GM23338 (cell line): ENCODE measurements around the gene TNFAIP8L2. TPM values are rescaled to one million over a fixed set of nuclear protein-coding genes. Genes with fewer than 3 reads are reported as not detected.

ENCODE experiments used
- ATAC-seq: fragments of 200-7000 bp; cut with Tn5 transposase; 3 replicates; pipeline ENCODE4 v1.9.1; 2020
- DNase-seq: peaks from one replicate; pipeline ENCODE4 v3.0.0-alpha.2; 2015; ENCODE audit warnings: low spot score
- H2AFZ ChIP-seq: fragments of 200-600 bp; sonication (generic); 2 replicates; pipeline ENCODE4 v1.8.0; 2016; ENCODE audit warnings: antibody characterized with exemption, mild to moderate bottlenecking, moderate library complexity
- H3F3A ChIP-seq: fragments of 200-600 bp; sonication (generic); replicated peaks from 2 replicates; pipeline ENCODE4 v1.8.0; 2017; ENCODE audit warnings: antibody characterized with exemption, mixed run types, low read depth
- H3K27ac ChIP-seq: fragments of 200-600 bp; sonication (generic); 2 replicates; pipeline ENCODE4 v1.6.1; 2016; ENCODE audit warnings: low read depth
- H3K27me3 ChIP-seq: fragments of 200-600 bp; sonication (generic); 2 replicates; pipeline ENCODE4 v1.8.0; 2016; ENCODE audit warnings: mild to moderate bottlenecking, mixed run types, moderate library complexity; ENCODE audit not compliant: insufficient read depth
- H3K36me3 ChIP-seq: fragments of 200-600 bp; sonication (generic); 2 replicates; pipeline ENCODE4 v1.8.0; 2016; ENCODE audit warnings: mild to moderate bottlenecking; ENCODE audit not compliant: insufficient read depth
- H3K4me1 ChIP-seq: fragments of 200-600 bp; sonication (generic); 2 replicates; pipeline ENCODE4 v1.8.0; 2016; ENCODE audit warnings: mild to moderate bottlenecking, moderate library complexity; ENCODE audit not compliant: insufficient read depth
- H3K4me2 ChIP-seq: fragments of 200-600 bp; sonication (generic); 2 replicates; pipeline ENCODE4 v1.7.1; 2017; ENCODE audit warnings: mixed run types
- H3K4me3 ChIP-seq: fragments of 200-600 bp; sonication (generic); 2 replicates; pipeline ENCODE4 v1.6.1; 2016; ENCODE audit warnings: mixed run types
- H3K79me2 ChIP-seq: fragments of 200-600 bp; sonication (generic); replicated peaks from 2 replicates; pipeline ENCODE4 v1.8.0; 2017; ENCODE audit warnings: mild to moderate bottlenecking; ENCODE audit not compliant: insufficient read depth
- H3K9me2 ChIP-seq: fragments of 200-600 bp; sonication (generic); 2 replicates; pipeline ENCODE4 v1.8.0; 2017; ENCODE audit not compliant: insufficient read depth
- H4K20me1 ChIP-seq: fragments of 200-600 bp; sonication (generic); replicated peaks from 2 replicates; pipeline ENCODE4 v1.8.0; 2017; ENCODE audit warnings: mild to moderate bottlenecking; ENCODE audit not compliant: insufficient read depth
- H3K27ac Mint-ChIP-seq: 2 replicates; pipeline ENCODE4 v1.8.0; 2020; ENCODE audit warnings: inconsistent platforms, mild to moderate bottlenecking, moderate library complexity, mixed read lengths
- H3K27me3 Mint-ChIP-seq: 3 replicates; pipeline ENCODE4 v1.8.0; 2022; ENCODE audit warnings: low read depth, mild to moderate bottlenecking, moderate library complexity, mixed read lengths, inconsistent platforms; ENCODE audit not compliant: insufficient read depth, poor library complexity
- H3K36me3 Mint-ChIP-seq: 3 replicates; pipeline ENCODE4 v1.8.0; 2021; ENCODE audit warnings: low read depth, mild to moderate bottlenecking, inconsistent platforms, moderate library complexity, mixed read lengths
- H3K4me1 Mint-ChIP-seq: 3 replicates; pipeline ENCODE4 v1.8.0; 2020; ENCODE audit warnings: mild to moderate bottlenecking, inconsistent platforms, mixed read lengths
- H3K4me3 Mint-ChIP-seq: 3 replicates; pipeline ENCODE4 v1.8.0; 2021; ENCODE audit warnings: moderate library complexity, mild to moderate bottlenecking, inconsistent platforms, mixed read lengths
- H3K9me3 Mint-ChIP-seq: 3 replicates; pipeline ENCODE4 v1.8.0; 2020; ENCODE audit warnings: moderate library complexity, mild to moderate bottlenecking, inconsistent platforms, mixed read lengths
- CREB1 ChIP-seq: fragments of 250-450 bp; sonication (Bioruptor Pico); IDR thresholded peaks from 2 replicates; pipeline ENCODE4 v1.5.0; 2020; ENCODE audit warnings: low read depth, mild to moderate bottlenecking, moderate library complexity
- CTCF ChIP-seq, 2 experiments: fragments of 200-600 bp in 1 of 2; sonication (generic) in 1 of 2; conservative IDR thresholded peaks; 2 replicates each; pipeline versions ENCODE4 v1.5.1 to v1.6.1; 2016 to 2017; ENCODE audit warnings: antibody characterized with exemption in 2 of 2, low read depth in 2 of 2, mild to moderate bottlenecking in 2 of 2, moderate library complexity in 1 of 2
- ETS1 ChIP-seq: IDR thresholded peaks from 2 replicates; pipeline ENCODE4 v1.6.1; 2016; ENCODE audit warnings: antibody characterized with exemption
- EZH2 ChIP-seq: fragments of 200-600 bp; sonication (generic); IDR thresholded peaks from one replicate; pipeline ENCODE4 v1.8.0; 2017; ENCODE audit warnings: antibody characterized with exemption, mild to moderate bottlenecking, low read depth; ENCODE audit not compliant: unreplicated experiment
- EZH2phosphoT487 ChIP-seq: fragments of 200-600 bp; sonication (generic); IDR thresholded peaks from one replicate; pipeline ENCODE4 v1.8.1; 2018; ENCODE audit warnings: antibody characterized with exemption; ENCODE audit not compliant: unreplicated experiment
- JUNB ChIP-seq: IDR thresholded peaks from one replicate; pipeline ENCODE4 v1.6.1; 2016; ENCODE audit warnings: antibody characterized with exemption; ENCODE audit not compliant: unreplicated experiment
- NANOG ChIP-seq: IDR thresholded peaks from 2 replicates; pipeline ENCODE4 v1.6.1; 2016; ENCODE audit warnings: antibody characterized with exemption, borderline replicate concordance
- POLR2AphosphoS5 ChIP-seq: IDR thresholded peaks from 2 replicates; pipeline ENCODE4 v1.6.1; 2016; ENCODE audit warnings: antibody characterized with exemption, low read depth
- REST ChIP-seq: IDR thresholded peaks from one replicate; pipeline ENCODE4 v1.6.1; 2018; ENCODE audit warnings: antibody characterized with exemption; ENCODE audit not compliant: unreplicated experiment
- STAT1 ChIP-seq: IDR thresholded peaks from one replicate; pipeline ENCODE4 v1.6.1; 2016; ENCODE audit warnings: antibody characterized with exemption; ENCODE audit not compliant: unreplicated experiment
- ZNF114 ChIP-seq: fragments of 250-450 bp; sonication (Bioruptor Pico); IDR thresholded peaks from 2 replicates; pipeline ENCODE4 v1.5.0; 2020; ENCODE audit warnings: mild to moderate bottlenecking, moderate library complexity
- ZNF331 ChIP-seq: fragments of 250-450 bp; sonication (Bioruptor Pico); IDR thresholded peaks from 2 replicates; pipeline ENCODE4 v1.5.0; 2020; ENCODE audit warnings: low read depth, mild to moderate bottlenecking, moderate library complexity
- polyA plus RNA-seq: library from polyadenylated mRNA; unstranded; fragments of >200 nt; fragmentation: Nextera tagmentation; extraction: Ambion mirVana; gene quantifications from 2 replicates; pipeline ENCODE4 v1.2.1, GENCODE V29; 2016
- total RNA-seq: library from RNA; depleted of rRNA; stranded (reverse); fragments of >200 nt; shearing (Covaris generic); gene quantifications from 2 replicates; pipeline ENCODE4 v1.2.3, GENCODE V29; 2014
- TF ChIP-seq, protein P1 (sequence below): fragments of 250-450 bp; sonication (Bioruptor Pico); IDR thresholded peaks from 2 replicates; pipeline ENCODE4 v1.5.0; 2020; ENCODE audit warnings: mild to moderate bottlenecking, moderate library complexity

Gene TNFAIP8L2
- total and polyA plus RNA-seq, 2 experiments from 2014 or later = 0.40 TPM; not detected in 1

DNA sequence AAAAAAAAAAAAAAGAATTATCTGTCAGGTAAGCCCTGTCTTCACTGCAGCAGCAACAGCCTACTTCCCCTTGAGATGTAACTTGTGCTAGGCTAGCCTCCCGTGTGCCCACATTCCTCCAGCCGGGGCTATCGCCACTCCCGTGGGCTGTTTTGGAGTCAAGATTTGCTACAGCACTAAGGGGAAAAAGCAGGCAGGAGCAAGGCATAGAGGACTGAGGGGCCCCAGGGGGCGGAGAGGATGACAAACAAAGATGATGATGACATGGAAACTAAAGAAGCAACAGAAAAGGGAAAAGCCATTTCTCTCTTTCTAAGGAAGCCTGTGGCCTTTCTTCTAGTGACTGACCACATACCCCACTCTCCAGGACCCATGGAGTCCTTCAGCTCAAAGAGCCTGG lies 1.9 kb downstream of the TNFAIP8L2 start:
- Histone ChIP-seq H3K79me2 (no peaks in the 10 kb centered on the region), H3K9me2 (no peaks in the 10 kb centered on the region), H3F3A (no peaks in the 10 kb centered on the region; the same call in 1 of the 2 replicates), H3K4me3 (no peak overlapping the region), H3K27ac (no peak overlapping the region), H3K4me2 (no peak overlapping the region), H3K36me3 (0 out of 2 replicates have a peak, but pooled peaks cover 6% of the 10 kb centered on the region), H4K20me1 (no peaks in the 10 kb centered on the region), H3K4me1 (peaks cover 5% of the 10 kb centered on the region; the same call in 1 of the 2 replicates), H3K27me3 (no peaks in the 10 kb centered on the region), H2AFZ (no peak overlapping the region)
- Mint-ChIP-seq H3K36me3 (peaks cover 13% of the 10 kb centered on the region), H3K27ac (no peak overlapping the region), H3K27me3 (peaks cover 11% of the 10 kb centered on the region), H3K9me3 (no peaks in the 10 kb centered on the region), H3K4me3 (no peak overlapping the region), H3K4me1 (peaks cover 12% of the 10 kb centered on the region; the same call in 2 of the 3 replicates)
- ATAC-seq (no peak), DNase-seq (no peak)
- TF ChIP-seq CREB1 (CRISPR knock-in tag) (no peak), POLR2AphosphoS5 (no peak), EZH2phosphoT487 (no peak), ZNF331 (CRISPR knock-in tag) (no peak), CTCF (conservative IDR thresholded peaks at IDR 0.05; ENCODE audit: low read depth in 2 of 2) (no peak), ETS1 (no peak), EZH2 (no peak), ZNF114 (CRISPR knock-in tag) (no peak), NANOG (no peak), JUNB (no peak), REST (no peak), STAT1 (no peak)
- TF ChIP-seq, protein P1, sequence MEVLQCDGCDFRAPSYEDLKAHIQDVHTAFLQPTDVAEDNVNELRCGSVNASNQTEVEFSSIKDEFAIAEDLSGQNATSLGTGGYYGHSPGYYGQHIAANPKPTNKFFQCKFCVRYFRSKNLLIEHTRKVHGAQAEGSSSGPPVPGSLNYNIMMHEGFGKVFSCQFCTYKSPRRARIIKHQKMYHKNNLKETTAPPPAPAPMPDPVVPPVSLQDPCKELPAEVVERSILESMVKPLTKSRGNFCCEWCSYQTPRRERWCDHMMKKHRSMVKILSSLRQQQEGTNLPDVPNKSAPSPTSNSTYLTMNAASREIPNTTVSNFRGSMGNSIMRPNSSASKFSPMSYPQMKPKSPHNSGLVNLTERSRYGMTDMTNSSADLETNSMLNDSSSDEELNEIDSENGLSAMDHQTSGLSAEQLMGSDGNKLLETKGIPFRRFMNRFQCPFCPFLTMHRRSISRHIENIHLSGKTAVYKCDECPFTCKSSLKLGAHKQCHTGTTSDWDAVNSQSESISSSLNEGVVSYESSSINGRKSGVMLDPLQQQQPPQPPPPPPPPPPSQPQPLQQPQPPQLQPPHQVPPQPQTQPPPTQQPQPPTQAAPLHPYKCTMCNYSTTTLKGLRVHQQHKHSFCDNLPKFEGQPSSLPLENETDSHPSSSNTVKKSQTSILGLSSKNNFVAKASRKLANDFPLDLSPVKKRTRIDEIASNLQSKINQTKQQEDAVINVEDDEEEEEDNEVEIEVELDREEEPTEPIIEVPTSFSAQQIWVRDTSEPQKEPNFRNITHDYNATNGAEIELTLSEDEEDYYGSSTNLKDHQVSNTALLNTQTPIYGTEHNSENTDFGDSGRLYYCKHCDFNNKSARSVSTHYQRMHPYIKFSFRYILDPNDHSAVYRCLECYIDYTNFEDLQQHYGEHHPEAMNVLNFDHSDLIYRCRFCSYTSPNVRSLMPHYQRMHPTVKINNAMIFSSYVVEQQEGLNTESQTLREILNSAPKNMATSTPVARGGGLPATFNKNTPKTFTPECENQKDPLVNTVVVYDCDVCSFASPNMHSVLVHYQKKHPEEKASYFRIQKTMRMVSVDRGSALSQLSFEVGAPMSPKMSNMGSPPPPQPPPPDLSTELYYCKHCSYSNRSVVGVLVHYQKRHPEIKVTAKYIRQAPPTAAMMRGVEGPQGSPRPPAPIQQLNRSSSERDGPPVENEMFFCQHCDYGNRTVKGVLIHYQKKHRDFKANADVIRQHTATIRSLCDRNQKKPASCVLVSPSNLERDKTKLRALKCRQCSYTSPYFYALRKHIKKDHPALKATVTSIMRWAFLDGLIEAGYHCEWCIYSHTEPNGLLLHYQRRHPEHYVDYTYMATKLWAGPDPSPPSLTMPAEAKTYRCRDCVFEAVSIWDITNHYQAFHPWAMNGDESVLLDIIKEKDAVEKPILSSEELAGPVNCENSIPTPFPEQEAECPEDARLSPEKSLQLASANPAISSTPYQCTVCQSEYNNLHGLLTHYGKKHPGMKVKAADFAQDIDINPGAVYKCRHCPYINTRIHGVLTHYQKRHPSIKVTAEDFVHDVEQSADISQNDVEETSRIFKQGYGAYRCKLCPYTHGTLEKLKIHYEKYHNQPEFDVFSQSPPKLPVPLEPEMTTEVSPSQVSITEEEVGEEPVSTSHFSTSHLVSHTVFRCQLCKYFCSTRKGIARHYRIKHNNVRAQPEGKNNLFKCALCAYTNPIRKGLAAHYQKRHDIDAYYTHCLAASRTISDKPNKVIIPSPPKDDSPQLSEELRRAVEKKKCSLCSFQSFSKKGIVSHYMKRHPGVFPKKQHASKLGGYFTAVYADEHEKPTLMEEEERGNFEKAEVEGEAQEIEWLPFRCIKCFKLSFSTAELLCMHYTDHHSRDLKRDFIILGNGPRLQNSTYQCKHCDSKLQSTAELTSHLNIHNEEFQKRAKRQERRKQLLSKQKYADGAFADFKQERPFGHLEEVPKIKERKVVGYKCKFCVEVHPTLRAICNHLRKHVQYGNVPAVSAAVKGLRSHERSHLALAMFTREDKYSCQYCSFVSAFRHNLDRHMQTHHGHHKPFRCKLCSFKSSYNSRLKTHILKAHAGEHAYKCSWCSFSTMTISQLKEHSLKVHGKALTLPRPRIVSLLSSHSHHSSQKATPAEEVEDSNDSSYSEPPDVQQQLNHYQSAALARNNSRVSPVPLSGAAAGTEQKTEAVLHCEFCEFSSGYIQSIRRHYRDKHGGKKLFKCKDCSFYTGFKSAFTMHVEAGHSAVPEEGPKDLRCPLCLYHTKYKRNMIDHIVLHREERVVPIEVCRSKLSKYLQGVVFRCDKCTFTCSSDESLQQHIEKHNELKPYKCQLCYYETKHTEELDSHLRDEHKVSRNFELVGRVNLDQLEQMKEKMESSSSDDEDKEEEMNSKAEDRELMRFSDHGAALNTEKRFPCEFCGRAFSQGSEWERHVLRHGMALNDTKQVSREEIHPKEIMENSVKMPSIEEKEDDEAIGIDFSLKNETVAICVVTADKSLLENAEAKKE = no peak
